ENCODE measurements around the gene POM121L12.

The POM121L12 gene

DNA sequence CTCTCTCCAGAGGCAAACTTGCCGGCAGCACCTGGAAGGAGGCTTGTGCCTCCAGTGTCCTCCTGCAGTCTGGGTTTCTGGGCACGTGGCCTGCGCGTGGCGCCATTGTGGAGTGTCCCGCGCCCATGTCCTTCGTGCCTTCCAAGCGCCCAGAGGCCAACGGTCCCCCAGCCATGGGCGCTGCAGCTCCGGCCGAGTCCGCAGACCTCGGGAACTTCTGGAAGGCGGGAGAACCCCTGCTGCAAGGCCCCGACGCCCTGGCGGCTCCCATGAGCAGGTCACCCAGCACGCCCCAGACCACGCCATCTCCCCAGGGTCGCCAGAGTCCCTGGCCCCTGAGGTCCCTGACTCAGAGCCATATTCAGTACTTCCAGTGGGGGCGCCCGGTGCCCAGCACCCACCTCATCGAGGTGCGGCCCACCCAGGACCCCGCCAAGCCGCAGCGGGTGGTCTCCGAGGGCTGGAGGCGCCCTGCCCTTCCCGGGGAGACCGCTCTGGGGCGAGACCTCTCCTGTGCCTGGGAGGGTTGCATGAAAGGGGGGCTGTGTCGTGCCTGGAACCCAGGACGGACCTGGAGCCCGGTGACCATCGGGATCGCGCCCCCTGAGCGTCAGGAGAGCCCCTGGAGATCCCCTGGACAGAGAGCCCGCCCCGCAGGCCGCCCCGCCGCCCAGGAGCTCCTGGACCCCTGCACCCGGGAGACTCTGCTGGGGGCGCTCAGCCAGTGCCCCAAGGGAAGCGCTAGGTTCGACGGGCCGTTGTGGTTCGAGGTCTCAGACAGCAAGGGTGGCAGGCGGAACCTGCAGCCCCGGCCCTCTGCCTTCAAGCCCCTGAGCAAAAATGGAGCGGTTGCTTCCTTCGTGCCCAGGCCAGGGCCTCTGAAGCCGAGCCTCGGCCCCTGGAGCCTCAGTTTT is at the start of gene POM121L12:
TSS of gene POM121L12 (plus strand) at position 135 of the 914 bp plus-strand sequence. CDS start at position 174, 39 bp downstream.
- DNase-seq: no peak

DNA sequence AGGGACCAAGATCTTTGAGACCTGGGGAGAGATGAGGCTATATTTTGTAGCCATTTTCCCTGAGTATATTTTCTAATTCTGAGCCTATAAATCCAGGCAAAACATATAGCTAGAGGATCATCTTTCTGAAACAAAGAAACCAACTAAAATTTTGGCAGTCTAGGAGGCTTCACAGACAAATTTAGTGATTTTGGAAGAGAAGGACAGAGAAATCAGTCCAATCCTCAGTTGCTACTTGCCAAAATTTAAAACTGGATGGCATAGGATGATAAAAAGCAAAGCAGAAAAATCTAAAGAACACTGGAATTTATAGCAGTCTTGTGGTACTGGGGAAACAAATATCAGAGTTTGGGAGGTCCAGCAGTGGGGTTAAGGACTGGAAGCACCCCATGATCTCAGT is 43.4 kb upstream of the POM121L12 start:
- no peak for DNase-seq

DNA sequence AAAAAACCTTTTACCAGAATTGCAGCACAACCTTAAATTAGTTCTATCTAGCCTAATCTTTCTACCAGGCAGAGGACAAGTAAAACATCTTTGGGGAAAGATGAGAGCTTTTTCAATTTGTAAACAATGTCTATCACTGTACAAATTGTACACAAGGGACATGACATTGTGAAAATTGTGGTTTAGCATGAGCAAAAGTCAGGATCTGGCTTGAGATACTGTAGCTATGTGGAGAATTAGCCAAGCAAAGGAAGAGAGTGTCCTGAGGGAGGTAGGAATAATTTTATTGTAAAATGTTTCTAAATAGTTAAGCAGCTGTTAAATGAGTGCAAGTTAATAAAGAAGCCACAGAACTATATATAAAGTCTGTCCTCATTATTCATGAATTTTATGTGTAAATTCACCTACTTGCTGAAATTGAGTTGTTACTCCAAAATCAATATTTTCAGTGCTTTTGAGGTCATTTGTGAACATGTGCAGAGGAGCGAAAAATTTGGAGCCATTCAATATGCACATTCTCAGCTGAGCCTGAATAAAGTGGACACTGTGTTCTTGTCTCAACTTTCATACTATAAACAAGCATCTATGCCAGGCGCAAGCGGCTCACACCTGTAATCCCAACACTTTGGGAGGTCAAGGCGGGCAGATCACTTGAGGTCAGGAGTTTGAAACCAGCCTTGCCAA is 42.8 kb upstream of the POM121L12 start:
- no peak for DNase-seq

DNA sequence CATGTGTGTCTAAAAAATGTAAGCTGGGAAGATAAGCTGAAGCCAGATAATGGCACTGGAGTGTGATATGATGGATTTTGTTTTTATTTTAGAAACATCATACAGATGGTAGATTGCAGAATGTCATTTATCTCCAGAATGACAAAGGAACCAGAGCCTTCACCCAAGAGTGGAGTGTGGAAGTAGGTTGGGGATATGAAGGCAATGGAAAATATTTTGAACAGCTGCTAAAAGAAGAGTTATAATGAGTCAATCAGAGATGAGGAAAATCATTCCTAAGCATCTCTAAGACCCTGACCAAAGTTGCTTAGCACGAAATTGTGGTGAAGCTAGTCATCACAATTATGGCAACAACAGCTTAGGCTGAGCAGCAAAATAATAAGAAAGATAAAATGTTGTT is 39.8 kb upstream of the POM121L12 start:
- no peak for DNase-seq

DNA sequence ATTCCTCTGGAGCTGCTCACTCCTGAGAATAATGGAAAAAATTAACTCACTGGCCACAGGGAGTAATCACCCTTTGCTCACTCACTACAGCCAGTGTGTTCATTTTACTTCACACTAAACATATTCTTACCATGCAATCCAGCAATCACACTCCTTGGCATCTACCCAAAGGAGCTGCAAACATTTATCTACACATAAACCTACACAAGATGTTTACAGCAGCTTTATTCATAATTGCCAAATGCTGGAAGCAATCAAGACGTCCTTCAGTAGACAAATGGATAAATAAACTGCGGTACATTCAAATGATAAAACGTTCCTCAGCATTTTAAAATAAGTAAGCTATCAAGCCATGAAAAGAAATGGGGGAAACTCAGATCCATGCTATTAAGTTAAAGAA is 34.2 kb upstream of the POM121L12 start:
- no peak for DNase-seq

DNA sequence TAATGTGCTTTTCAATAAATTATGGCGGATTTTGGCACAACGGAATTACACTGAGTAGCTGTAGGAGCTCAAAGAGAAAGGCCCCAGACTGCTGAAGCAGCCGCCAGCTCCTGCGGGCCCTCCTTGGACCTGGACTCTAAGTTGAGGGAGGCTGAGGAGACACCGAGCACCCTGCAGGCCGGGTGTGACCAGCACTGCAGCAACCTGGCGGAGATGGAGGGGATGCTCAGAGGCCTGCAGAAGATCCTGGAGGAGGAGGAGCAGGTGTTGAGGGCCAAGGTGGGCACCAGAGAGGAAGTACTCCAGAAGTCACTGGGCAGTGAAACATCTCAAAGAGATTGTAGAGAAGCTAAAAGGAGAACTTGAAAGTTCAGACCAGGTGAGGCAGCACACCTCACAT is 33.0 kb upstream of the POM121L12 start:
- DNase-seq: no peak

DNA sequence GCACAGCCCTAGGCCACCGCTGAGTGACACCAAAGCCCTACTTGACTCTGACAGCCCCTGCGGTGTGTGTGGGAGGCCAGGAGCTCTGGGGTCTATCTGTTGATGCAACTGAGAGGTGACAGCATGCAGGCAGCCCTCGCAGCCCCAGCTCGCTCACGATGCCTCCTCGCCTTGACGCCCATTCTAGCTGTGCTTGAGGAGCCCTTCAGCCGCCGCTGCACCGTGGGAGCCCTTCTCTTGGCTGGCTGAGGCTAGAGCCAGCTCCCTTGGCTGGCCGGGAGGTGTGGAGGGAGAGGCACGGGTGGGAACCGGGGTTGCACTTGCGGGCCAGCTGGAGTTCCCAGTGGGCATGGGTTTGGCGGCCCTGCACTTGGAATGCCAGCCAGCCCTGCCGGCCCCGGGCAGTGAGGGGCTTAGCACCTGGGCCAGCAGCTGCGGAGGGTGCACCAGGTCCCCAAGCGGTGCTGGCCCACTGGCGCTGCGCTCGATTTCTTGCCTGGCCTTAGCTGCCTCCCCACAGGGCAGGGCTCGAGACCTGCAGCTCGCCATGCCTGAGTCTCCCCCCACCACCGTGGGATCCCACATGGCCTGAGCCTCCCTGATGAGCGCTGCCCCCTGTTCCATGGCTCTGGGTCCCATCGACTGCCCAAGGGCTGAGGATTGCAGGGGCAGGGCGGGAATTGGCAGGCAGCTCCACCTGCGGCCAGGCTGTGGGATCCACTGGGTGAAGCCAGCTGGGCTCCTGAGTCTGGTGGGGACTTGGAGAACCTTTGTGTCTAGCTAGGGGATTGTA is 31.6 kb upstream of the POM121L12 start:
- DNase-seq: no peak

DNA sequence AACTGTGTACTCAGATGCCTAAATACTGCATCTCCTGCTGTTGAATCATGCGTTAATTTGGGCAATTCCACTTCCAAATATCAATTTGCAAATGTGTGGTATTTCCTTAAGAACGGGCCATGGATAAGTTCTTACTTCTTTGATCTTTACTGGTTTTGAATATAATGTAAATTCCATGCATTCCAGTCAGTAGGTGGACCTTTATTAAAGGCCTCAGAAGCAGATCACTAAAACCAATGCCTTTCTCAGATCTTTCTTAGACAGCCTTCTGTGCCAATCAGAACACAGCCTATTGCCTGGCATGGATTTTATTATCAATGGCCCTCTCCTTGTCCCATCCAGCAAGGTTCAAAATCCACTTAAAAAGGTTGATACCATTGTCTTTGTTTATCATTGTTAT is 21.5 kb upstream of the POM121L12 start:
- DNase-seq: no peak

DNA sequence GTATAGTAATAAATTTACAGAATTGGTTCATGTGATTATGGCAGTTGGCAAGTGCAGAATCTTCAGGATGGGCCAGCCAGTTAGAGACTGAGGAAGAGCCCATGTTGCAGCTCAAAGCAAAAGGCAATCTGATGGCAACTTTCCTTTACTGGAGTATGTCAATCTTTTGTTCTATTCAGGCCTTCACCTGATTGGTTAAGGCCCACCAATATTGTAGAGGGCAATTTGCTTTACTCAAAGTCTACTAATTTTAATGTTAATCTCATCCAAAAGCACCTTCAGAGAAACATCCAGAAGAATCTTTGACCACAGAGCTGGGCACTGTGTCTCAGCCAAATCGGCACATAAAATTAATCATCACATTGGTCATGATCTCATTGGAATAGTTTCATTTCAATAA is 20.0 kb upstream of the POM121L12 start:
- DNase-seq: no peak

DNA sequence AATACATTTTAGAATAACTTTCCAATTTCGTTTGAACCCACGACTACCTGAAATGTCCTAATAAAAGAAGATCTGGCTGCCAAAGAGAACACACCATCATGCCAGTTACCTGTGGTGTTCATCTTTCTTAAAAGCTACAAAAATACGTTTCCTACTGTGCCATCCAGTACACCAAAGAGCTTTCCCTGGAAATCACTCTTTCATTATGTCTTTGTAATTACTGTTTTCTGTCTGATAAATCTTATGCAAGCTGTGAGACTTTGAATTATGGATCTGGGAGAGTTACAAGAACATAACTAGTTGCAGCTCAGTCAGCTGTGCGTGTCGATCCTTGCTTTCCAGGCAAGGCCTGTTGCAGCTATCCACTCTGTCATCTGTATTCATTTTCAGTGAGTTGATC is 12.5 kb upstream of the POM121L12 start:
- no peak for DNase-seq

DNA sequence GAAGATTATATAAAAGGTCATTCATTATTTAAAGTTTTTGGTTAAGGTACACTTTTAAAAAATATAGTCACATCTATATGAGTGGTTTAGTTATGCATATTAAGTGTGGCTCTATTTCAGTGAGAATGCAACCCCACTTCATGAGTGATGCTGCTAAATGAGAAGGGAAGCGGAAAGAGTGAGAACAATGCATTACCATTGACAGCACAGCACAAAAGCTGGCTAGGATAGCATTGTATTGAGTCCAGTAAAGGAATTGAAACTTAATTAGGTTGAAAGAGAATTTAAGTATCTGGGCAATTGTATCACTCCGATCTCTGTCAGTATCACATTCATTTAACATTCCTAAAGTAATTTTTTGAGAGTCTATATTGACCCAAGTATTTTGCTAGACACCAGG is 13.2 kb downstream of the POM121L12 start:
- no peak for DNase-seq

DNA sequence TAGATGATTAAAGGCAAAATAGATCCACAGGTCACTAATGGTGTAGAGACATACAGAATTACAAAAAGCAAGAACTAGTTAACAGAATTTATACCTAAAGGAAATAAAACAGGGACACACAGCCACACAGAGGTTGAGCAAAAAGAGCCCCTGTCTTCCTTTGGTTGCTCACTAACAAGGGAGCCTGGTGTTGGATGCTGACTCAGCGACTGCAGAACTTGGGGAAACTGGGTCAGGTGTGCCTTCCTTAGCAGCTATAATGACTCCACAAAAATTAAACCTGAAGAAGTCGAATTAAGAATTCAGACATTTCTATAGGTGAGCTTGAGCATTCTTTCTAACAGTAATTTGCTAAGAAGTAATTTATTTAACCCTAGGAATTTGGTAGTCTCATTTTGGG is 15.0 kb downstream of the POM121L12 start:
- no peak for DNase-seq

DNA sequence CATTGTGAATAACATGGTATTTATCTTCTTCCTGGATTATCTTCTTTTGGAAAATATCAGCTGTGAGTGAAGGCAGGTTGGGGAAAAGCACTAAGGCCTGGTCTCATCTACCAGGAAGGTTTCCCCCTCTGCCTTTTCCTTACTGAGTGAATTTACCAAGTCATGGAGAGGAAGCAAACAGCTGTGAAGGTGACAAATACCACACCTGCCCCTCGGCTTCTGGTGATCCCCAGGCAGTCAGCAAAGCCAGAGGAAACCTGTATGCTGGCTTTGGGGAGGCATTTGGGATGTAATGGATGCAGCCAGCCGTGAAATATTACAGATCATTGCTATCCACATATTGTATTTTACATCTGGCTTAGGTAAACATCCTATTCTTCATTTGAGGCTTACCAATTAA is 24.2 kb downstream of the POM121L12 start:
- DNase-seq: no peak

DNA sequence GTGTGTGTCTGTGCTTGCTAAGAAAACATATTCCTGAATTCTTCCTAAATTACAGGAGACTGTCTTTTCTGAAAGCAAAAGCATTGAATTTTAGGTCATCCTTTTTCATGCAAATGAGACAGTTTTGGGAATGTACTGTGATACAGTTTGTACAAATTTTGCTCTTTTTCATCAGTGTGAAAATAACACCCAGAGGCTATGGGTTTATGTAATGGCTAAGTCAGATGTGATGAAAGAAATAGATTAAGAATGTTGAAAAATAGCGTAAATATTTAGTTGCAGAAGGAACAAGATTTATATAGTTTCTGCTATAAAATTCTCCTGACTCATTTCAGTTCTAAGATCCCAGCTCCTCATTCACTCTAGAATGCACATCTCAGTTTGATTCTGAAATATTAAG is 24.6 kb downstream of the POM121L12 start:
- no peak for DNase-seq

DNA sequence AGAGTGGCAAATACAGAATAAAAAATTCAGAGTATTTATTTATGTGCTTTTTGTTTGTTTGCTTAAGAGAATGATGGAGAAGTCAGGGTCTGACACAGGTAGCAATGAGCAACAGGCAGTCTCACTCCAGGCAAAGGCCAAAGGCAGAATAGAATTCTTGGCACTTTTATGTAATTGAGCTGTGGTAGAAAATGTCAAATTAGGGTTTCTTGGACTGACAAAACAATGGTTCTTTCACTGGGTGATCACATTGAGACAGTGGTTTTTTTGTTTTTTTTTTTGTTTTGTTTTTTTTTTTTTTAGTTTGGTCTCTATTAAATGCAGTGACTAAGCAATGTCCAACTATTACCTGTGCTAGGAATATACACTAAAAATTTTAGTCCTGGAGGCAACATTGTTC is 27.4 kb downstream of the POM121L12 start:
- DNase-seq: no peak

DNA sequence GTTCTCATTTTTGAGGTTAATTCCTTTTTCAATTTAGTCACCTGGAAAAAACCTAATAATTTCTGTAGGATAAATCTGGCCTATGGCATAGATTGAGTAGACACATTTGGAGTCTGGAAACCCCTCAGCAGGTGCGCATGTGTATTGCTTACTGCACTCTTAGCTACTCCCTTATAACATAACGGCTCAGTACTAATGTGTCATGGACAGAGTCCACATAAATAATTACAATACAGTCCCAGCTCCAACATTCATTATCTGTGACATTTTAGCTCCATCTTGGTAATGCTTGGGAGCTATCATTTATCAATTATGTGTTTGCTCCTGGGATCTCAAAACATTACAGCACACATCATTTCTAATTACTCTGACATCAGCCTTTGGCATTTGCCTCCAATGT is 33.2 kb downstream of the POM121L12 start:
- DNase-seq: no peak

DNA sequence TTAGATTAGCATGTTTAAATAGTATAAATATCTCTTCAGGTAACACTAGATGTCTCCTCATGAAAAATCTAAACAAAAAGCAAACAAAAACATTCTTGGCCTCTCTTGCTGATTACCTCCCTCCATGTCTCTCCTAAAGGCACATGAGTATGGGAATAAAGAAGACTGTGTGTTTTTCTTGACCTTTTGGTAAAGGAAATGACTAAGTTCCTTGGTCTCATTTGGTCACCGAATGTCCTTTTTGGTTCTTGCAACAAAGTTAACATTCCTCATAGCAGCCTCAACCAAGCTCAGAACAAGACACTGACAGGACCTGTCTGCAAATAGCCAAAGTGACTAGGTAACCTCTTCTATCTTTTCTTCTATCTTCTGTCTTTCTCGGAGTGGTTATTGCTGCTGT is 35.5 kb downstream of the POM121L12 start:
- no peak for DNase-seq
